HG03103 (cell line): ENCODE measurements around the gene LDLRAP1.

ENCODE experiments used
- ATAC-seq: cut with Tn5 transposase; IDR thresholded peaks from one replicate; pipeline ENCODE4 v1.9.1; 2021; ENCODE audit warnings: low read depth; ENCODE audit not compliant: unreplicated experiment

Gene LDLRAP1

DNA sequence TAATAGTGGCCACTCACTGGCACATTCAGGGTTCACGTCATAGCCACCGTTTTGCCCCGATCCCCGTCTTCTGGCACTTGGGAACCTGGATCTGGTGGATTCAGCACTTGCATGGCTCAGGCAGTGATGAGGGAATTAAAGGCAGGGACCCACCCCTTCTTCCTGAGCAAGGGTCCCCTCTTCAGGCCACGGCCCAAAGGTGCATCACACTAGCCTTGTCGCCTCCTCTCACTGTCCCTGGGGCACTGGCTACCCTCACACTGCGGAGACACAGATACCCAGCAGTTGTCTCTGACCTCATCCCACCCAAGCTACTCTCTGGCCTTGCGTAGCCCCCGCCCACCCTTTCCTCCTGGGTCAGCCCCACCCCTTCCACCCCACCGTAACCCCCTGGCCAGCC, 19.9 kb upstream of the LDLRAP1 start:
- no peak for ATAC-seq

DNA sequence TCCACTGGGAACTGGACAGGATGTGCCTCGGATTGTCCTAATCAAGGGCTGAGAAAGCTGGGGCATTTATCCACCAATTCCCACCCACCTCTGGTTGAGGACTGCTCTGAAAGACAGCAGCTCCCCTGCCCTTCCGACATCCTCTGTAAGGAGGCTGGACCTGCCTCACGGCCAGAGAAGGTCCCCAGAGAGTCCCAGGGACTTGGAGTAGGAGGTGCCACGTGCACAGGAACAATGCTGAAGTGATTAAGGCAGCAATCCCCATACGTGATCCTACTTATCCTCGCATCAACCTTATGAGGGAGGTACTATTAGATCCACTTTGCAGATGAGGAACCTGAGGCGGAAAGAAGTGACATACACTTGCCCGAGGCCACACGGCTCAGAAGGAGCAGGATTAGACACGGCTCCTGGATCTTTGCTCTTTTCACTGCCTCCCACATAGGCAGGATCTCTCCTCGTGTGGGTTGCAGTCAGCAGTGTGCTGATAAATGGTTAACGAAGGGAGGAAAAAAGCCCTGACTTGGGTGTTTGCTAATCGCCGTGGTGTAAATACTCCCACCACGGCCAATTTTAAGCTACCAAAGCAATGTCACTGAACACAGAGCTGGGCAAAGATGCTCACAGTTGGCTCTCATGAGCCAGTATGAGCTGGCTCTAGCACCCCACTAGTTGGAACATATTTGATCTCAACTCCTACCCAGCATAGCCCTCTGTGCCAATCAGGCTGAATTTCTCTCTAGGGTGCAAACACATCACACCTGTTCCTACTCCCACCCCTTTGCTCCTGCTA, 18.6 kb upstream of the LDLRAP1 start:
- no peak for ATAC-seq

- ATAC-seq: no peak
These were observed 18.1 kb upstream of the LDLRAP1 start for GRCh38 chr1:25525361-25525688.

- ATAC-seq: no peak
These were observed 16.7 kb upstream of the LDLRAP1 start for GRCh38 chr1:25526753-25527152.

DNA sequence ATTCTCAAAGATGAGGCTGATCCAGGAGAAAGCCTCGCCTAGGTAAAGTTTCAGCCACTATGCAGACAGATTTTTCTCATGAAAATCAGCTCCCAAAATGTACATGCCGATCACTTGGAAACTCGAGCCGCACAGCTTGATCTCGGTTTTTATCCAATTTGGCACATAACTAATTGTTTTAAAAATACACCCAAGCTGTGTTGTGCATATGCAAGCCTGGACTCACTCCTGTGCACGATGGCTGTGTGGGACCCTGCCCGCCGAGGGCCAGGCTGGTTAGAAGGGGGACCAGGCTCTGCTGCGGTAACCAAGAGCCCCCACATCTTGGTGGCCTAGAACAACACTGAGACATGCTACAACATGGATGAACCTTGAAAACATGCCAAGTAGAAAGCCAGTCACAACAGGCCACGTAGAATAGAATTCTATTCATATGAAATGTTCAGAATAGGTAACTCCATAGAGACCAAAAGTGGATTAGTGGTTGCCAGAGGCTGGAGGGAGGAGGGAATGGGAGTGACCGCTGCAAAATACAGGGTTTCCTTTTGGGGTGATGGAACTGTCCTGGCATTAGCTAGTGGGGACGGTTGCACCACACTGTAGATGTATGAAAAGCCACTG, 16.1 kb upstream of the LDLRAP1 start:
- ATAC-seq: no peak

DNA sequence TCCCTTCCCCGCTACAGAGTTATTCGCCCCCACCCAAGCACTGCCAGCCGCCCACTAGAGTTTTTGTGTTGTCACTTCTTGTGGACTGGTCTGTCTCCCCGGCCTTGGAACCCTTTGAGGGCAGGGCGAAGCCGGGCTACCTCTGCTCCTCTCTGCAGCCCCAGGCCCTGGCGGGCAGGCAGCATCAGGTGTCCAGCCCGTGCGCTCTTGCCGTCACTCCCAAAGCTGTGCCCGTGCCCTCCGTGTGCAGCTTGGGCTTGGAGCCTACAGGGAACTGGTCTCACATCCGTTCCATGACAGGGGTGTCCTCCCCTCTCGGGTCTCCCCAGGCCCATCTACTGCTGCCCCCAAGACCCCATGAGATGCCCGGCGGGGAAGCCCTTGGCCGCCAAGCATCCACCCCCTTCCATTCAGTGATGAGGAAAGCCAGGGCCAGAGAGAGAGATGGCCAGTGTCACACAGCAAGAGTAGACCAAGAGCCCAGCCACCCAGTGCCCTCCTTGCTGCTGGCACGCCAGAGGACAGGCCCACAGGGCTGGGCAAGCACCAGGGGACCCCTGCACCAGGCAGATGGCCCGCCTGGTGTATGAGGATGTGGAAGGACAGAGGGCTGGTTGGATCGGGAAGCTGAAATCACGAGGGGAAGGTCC, 15.3 kb upstream of the LDLRAP1 start:
- ATAC-seq: no peak

DNA sequence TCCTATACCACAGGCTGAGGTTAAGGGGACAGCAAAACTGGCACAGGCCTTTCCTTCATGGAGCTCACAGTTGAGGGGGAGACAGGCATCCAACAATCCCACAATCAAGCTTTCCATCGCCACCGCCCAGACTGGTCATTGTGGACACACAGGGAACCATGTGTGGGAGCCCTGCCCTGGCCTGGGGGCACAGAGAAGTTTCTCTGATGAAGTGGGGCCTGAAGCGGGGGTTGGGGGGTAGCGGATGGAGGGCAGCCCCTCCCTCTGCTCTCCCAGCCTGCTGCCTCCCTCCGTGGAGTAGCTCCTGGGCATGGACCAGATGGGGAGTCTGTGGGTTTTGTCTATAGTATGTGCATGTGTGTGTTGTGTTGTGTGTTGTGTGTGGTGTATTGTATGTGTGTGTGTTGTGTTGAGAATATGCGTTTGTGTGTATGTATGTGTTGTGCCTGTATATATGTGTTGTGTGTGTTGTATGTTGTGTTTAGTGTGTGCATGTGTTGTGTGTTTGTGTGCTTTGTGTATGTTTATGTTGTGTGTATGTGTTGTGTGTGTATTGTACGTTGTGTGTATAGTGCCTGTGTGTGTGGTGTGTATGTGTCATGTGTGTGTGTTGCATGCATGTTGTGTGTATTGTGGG, 14.4 kb upstream of the LDLRAP1 start:
- ATAC-seq: no peak

DNA sequence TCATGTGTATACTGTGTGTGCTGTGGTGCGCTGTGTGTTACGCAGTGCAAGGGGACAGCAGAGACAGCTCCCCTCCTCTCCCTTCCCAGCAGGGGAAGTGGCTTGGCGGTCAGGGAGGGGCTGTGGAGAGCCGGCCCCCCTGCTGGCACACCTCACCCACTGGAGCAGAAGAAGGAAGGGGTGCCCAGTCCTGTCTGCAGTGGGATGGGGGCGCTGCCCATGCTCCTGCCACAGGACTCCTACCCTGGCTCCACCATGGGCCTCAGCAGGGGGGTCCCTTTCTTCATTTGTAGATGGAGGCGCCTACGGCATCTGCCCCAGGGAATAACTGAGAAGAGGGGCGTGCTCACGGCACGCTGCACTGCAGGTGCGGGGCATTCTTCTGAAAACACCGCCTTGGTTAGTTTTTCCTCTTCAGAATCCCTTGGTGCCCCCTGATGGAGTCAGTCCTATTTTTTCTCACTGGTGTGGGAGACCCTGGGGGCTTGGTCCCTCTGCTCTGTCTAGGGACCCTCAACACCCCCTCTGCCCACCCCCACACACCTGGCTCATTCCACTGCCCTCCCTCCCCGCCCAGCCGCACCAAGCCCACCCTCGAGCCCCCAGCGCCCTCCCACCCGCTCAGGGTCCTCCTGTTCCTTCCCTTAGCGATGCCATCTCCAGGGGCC, 13.8 kb upstream of the LDLRAP1 start:
- ATAC-seq: no peak

DNA sequence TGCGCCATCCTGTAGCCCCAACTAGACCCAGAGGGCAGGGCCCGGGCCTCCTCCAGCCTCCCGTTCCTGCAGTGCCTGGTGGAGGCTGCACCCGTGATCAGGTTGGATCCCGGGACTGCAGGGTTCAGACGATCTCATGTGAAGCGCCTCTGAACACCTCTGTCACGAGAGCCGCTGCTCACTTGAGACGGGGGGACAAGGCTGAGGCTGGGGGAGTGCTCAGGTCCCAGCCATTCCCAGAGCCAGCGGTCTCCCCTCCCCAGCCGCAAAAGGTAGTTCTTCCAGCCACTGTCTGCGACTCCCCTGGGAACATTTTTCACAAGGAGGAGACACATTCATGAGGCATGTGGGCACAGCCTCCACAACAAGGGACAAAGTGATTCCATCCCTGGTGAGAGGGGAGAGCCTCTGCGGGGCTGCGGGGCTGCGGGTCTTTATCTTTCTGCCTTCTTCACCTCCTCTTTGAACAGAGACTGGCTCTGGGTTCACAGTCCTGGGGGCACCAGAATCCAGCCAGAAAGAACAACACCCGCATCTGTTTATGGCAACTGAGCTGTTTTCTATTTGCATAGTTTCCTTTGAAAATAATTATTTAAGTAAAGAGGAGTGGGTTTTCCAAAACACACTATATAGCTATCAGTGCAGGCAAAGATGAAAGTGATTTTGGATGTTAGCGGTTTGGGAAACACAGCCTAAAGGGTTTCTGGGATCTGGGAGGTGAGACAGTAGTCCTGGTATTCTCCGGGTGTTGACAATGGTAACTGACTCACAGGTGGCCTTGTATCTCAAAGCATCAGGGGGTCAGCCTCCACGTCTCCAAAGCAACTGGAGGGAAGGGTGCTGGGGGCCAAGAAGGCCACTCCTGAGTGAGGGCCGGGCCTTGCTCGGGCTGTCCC, 13.0 kb upstream of the LDLRAP1 start:
- no peak for ATAC-seq

- ATAC-seq: no peak
These were observed 12.3 kb upstream of the LDLRAP1 start for GRCh38 chr1:25531082-25531461.

DNA sequence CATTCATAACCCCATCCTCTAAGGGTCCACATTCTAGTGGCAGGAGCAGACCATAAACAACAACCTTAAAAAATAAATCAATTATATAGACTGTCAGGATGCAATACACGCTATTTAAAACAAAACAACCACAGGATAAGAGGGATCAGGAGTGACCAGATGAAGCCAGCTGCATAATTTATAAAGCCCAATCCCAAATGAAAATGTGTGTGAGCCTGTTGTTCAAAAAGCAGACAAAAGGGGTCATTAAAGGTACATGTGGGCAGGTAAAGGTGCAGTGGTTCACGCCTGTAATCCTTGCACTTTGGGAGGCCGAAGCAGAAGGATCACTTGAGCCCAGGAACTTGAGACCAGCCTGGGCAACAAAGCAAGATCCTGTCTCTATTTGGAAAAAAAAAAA, 10.4 kb upstream of the LDLRAP1 start:
- ATAC-seq: no peak

- no peak for ATAC-seq
These were observed 9.5 kb upstream of the LDLRAP1 start for GRCh38 chr1:25533775-25534409.

DNA sequence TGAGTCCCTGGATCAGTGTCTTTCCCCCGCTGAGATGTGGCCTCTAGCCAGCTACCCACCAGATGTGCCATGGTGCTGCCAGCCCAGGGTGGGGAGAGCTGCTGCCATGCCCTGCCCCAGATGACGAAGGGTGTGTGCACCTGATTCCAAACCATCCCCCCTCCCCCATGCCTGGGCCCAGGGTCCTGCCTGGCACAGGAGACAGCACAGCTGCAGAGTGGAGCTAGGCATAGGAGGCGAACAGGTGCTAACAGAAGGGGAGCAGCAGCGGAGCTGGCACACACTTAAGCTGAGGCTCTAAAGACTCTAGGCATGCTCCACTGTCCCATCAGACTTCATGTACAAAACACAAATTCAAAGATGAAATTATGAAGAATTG, 9.0 kb upstream of the LDLRAP1 start:
- ATAC-seq: no peak

DNA sequence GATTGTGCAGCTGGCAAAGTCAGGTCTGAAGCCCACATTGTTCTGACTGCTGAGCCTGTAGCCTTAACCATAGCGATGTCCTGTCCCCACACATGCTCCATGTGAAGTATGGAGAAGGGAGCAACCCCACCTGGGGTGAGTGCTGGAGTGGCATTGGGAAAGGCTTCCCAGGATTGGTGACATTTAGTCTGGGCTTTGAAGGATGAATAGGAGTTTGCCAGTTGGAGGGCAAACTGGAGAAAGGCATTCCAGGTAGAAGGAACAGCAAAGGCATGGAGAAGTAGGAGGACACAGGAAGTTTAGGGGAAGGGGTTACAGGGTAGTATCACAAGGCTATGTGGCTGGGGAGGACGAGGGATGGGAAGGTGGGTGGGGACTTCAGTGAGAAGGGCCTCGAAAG, 7.3 kb upstream of the LDLRAP1 start:
- ATAC-seq: no peak

DNA sequence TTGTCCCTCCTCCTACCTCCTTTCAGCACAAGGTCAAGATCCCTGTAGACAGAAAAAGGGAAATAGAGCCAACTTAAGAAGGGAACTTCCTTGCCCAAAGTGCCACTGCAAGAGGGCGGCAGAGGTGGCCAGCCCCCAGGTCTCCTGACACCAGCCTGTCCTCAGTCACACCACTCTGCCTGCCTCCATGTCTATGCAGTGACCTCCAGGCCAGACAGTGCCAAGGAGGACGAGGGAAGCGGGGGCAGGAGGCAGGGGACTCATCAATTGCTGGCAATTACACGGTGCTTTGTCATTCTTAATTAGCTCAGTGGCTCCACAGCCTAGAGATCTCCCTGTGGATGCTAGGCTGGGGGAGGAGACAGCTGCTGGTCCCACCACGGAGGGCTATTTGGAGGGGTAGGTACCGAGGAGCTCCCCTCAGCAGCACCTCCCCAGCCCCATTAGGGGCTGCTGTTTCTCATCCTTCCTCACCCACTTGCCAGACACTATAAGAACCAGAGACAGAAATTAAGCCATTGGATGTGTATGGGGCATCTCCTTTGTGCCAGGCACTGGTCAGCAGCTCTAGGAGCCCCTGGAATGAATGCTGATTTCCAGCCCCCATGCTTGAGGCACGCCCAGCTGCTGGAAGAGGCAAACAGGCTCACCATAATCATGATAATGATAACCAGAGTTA, 6.1 kb upstream of the LDLRAP1 start:
- ATAC-seq: no peak

DNA sequence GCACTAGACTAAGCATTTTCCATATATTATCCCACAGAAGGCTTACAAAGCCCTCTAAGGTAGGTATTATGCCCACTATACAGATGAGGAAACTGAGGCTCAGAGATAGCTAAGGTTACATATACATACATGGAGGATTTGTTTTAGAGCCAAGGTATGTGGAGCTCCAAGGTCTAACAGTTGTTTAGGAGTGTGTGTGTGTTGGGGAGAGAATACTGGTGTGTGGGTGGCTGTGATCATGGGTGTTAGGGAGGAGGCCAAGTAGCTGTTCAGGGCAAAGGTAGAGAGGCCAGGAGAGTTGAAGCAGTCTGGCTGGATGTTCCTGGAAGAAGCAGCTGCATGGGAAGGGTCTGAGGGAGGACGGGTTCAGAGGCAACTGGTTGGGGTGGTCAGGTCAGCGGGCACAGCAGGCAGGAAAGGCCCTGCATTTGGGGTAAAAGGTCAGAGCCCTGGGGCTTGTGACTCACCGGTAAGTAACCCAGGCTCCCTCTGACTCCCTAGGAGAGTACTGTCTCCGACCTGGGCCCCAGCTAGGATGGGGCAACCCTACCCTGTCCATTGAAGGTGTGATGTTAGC, 5.1 kb upstream of the LDLRAP1 start:
- ATAC-seq: no peak

- no peak for ATAC-seq
These were observed 2.6 kb upstream of the LDLRAP1 start for GRCh38 chr1:25540750-25541342.

GRCh38 chr1:25541425-25541824, 2.0 kb upstream of the LDLRAP1 start:
- no peak for ATAC-seq
